Fibroblast of villous mesenchyme (primary cell): Measurements from ENCODE around the gene DLGAP3. TPM values are rescaled to one million over a fixed set of nuclear protein-coding genes. Genes with fewer than 3 reads are reported as not detected.
"Not testable (repeated sequence)": the region's sequence is repeated elsewhere in the genome, so short reads cannot be mapped to it uniquely, and the experiment has no call there.

Experiments used
- DNase-seq: peaks from one replicate; pipeline ENCODE4 v3.0.0-alpha.2; 2010; ENCODE audit warnings: low read depth
- H3K4me3 ChIP-seq: 2 replicates; pipeline ENCODE4 v1.5.1; 2011; ENCODE audit warnings: low read depth, mild to moderate bottlenecking, low read length
- total RNA-seq: library from RNA; depleted of rRNA; stranded (reverse); fragments of >200 nt; gene quantifications from 2 replicates; pipeline ENCODE4 v1.2.3, GENCODE V29; 2012
- TF ChIP-seq, protein P1 (sequence below): IDR thresholded peaks from 2 replicates; pipeline ENCODE4 v1.5.1; 2012; ENCODE audit warnings: low read depth, mild to moderate bottlenecking, low read length; ENCODE audit not compliant: insufficient read depth

Gene DLGAP3
- total RNA-seq, 1 donor: under 0.01 TPM

- TF ChIP-seq, protein P1, sequence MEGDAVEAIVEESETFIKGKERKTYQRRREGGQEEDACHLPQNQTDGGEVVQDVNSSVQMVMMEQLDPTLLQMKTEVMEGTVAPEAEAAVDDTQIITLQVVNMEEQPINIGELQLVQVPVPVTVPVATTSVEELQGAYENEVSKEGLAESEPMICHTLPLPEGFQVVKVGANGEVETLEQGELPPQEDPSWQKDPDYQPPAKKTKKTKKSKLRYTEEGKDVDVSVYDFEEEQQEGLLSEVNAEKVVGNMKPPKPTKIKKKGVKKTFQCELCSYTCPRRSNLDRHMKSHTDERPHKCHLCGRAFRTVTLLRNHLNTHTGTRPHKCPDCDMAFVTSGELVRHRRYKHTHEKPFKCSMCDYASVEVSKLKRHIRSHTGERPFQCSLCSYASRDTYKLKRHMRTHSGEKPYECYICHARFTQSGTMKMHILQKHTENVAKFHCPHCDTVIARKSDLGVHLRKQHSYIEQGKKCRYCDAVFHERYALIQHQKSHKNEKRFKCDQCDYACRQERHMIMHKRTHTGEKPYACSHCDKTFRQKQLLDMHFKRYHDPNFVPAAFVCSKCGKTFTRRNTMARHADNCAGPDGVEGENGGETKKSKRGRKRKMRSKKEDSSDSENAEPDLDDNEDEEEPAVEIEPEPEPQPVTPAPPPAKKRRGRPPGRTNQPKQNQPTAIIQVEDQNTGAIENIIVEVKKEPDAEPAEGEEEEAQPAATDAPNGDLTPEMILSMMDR: no peak
- no peak for DNase-seq
- H3K4me3 ChIP-seq: no peak overlapping the region
Measured at GRCh38 chr1:34974626-34975025, 45.2 kb upstream of the DLGAP3 start.

- no peak for DNase-seq
- TF ChIP-seq, protein P1: no peak
- H3K4me3 ChIP-seq: no peak overlapping the region
Measured at GRCh38 chr1:34973326-34973725, 43.9 kb upstream of the DLGAP3 start.

DNA sequence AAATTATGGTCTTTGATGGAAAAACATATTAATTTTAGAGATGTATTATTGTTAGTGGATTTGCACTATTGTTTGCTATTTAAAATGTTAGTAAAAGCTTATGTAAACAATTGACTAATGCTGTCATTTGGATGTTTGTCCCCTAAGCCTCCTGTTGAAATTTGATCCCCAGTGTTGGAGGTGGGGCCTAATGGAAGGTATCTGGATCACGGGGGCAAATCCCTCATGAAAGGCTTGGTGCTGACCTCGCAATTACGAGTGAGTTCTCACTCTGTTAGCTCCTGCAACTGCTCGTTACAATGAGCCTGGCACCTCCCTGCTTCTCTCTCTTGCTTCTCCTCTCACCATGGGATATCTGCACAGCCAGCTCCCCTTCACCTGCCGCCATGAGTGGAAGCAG is 41.4 kb upstream of the DLGAP3 start:
- no peak overlapping the region for H3K4me3 ChIP-seq
- TF ChIP-seq, protein P1: no peak
- DNase-seq: no peak

- no peak for DNase-seq
- no peak overlapping the region for H3K4me3 ChIP-seq
- TF ChIP-seq, protein P1: no peak
Measured at GRCh38 chr1:34970220-34970735, 40.8 kb upstream of the DLGAP3 start.

DNA sequence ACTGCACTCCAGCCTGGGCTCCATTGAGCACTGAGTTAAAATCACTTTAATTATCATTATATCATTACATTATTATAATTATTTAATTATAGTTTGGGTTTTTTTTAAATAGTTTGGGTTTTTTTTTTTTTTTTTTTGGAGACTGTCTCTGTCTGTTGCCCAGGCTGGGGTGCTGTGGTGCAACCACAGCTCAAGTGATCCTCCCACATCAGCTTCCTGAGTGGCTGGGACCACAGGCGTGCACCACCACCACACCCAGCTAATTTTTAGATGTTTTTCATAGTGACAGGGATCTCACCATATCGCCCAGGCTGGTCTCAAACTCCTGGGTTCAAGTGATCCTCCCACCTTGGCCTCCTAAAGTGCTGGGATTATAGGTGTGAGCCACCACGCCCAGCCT is 38.8 kb upstream of the DLGAP3 start:
- not testable (repeated sequence) for DNase-seq, H3K4me3 ChIP-seq

DNA sequence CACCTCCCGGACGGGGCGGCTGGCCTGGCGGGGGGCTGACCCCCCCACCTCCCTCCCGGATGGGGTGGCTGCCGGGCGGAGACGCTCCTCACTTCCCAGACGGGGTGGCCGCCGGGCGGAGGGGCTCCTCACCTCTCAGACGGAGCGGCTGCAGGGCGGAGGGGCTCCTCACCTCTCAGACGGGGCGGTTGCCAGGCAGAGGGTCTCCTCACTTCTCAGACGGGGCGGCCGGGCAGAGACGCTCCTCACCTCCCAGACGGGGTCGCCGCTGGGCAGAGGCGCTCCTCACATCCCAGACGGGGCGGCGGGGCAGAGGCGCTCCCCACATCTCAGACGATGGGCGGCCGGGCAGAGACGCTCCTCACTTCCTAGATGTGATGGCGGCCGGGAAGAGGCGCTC is 38.2 kb upstream of the DLGAP3 start:
- DNase-seq, H3K4me3 ChIP-seq: not testable (repeated sequence)

GRCh38 chr1:34965597-34965996 is 36.1 kb upstream of the DLGAP3 start:
- H3K4me3 ChIP-seq: no peak overlapping the region
- TF ChIP-seq, protein P1: no peak
- DNase-seq: no peak

DNA sequence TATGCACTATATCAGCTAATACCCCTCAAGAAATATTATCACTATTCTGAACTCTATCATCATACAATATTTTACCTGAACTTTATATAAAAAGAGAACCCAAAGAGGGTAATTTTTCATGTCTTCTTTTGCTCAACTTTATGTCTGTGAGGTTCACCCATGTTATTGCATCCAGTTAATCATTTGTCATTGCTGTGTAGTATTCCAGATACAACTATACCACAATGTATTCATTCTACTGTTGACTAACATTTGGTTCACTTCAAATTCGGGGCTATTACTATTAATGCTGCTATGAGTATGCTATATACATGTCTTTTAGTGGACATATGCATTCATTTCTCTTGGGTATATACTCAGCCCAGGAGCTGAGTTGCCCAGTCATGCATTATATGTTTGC is 21.0 kb upstream of the DLGAP3 start:
- no peak overlapping the region for H3K4me3 ChIP-seq
- TF ChIP-seq, protein P1: no peak
- no peak for DNase-seq

GRCh38 chr1:34948739-34949138 is 19.3 kb upstream of the DLGAP3 start:
- not testable (repeated sequence) for H3K4me3 ChIP-seq, DNase-seq

- H3K4me3 ChIP-seq, DNase-seq: not testable (repeated sequence)
Measured at GRCh38 chr1:34947641-34948314, 18.3 kb upstream of the DLGAP3 start.
